ENCODE measurements around the gene ST3GAL3.

Gene ST3GAL3

GRCh38 chr1:43930168-43930948 is 223.0 kb downstream of the ST3GAL3 start:
- DNase-seq, result no peak

DNA sequence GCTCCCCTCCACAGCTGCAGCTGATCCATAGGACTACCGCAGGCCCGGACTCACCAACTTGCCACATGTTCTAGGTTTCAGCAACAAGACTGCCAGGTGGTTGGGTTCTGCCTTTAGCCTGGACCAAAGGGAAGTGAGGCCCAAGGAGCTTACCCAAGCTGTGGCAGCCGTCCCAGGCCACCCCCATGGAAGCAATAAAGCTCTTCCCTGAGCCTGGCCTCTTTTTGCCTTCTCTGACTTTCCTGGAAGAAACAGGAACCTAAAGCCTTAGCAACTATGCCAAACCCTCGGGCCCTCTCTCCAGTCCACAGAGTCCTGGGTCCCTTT is 223.6 kb downstream of the ST3GAL3 start:
- DNase-seq, result no peak

DNA sequence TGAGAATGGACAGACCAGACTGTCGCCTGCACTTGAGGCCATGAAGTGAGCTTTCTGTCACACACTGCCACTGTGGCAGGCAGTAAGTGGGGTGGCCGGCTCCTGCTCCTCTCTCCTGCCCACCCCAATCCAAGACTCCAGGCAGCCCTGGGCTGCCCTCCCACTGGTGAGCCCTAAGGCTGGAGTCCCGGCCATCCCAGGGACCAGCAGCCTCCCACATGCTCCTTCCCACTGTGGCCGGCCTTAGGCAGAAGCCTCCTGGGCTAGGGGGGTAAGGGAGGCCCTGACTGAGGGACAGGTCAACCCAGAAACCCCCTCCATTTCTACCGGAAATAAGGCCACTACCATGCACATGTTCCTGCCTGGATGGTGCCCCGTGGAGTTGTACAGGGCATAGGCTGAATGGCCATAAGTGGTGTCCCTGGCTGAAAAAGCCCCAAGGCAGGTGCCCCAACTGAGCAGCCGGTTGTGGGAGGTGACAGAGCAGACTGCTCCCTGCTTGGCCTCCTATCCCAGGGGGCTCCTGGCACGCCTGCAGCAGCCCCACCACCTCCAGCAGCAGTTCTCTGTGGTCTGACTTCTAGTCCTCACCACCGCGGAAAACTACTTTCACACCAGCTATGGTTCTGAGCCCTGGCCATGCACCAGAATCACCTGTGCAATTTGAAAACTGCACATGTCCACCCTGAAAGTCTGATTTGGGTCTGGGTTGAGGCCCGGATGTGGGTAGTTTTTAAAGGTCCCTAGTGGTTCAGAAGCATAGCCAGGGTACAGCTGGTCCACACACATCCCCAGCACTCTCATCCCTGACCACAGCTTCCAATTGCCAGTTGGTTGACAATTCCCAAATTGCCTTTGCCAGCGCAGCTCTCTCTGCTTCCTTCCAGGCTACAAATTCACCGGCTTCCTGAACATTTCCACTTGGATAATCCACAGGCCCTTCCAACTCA is 224.7 kb downstream of the ST3GAL3 start:
- DNase-seq, result no peak

- no peak for DNase-seq
Measured at GRCh38 chr1:43932786-43933385, 225.6 kb downstream of the ST3GAL3 start.

DNA sequence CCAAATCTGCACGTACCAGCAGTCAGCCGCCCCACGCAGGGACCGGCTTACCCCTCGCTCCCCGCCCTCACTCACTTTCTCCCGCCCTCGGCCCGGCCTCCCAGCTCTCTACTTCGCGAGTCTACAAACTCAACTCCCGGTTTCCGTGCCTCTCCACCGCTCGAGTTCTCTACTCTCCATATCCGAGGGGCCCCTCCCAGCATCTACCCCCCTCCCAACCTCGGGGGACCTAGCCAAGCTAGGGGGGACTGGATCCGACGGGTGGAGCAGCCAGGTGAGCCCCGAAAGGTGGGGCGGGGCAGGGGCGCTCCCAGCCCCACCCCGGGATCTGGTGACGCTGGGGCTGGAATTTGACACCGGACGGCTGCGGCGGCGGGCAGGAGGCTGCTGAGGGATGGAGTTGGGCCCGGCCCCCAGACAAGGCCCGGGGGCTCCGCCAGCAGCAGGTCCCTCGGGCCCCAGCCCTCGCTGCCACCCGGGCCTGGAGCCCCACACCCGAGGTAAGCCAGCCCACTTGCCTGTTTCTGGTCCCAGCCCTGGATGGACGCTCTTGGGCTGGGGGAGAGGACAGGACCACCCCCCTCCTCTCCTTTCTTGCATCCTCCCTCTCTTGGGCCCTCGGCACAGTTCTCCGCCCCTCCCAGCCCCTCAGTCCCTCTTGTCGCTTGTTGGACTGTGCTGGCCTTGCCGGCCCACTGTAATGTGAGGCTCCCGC is 226.2 kb downstream of the ST3GAL3 start, which contains the start of gene ARTN:
ARTN (plus strand) TSS at position 416 of the 715 bp plus-strand sequence. CDS start 1,856 bp downstream, outside the sequence.
- no peak for DNase-seq

DNA sequence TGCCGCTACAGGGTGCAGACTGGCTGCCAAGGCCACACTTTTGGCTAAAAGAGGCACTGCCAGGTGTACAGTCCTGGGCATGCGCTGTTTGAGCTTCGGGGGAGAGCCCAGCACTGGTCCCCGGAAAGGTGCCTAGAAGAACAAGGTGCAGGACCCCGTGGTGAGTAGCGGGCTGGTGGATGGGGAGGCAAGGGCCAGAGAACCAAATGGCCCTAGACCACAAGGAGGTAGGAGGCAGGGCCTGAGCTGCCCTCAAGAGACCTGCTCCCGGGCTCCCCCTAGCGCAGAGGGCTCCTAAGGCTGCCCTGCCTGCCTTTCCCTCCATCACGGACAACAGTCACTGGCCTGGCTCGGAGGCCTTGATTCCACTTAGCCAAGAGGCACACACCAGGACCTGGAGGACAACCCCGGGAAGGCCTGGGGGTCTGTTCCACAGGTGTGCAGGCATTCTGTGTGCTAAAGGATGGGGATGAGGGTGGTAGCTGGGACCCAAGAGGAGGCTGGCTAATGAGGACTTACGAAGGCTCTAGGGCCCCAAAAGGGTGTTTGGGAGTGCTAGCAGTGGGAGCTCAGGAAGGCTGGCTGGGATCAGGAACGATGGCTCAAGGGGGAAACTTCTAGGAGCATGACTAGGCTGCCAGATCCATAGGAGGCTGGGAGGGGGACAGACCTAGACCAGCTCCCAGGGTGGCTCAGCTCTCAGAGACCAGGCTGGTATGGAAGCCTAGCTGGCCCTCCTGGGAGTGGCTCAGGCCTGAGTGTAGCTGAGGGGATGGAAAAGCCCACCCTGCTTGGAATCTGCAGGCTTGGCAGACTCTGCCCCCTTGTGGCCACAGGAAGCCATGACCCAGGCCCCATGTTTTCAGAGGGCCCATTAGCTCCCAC is 227.0 kb downstream of the ST3GAL3 start:
- DNase-seq, result peak; percentile 16

DNA sequence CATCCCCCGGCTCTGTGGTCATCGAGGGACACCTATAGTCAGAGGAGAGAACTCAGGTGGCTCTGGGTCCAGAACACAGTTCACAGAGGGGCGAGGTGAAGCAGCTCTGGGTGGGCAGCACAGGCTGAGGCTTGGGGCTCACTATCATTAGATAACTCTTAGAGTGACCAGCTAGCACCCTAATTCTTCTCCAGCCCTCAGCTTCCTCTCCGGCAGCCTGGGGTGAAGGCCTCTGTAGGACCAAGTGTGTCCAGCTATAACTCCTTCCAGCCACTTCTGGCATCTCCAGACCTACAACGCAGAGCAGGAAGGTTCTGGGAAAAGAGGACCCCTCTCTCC is 227.6 kb downstream of the ST3GAL3 start:
- no peak for DNase-seq

- DNase-seq, result no peak
Measured at GRCh38 chr1:43935711-43936427, 228.5 kb downstream of the ST3GAL3 start.

GRCh38 chr1:43936431-43937151 is 229.3 kb downstream of the ST3GAL3 start:
- no peak for DNase-seq

DNA sequence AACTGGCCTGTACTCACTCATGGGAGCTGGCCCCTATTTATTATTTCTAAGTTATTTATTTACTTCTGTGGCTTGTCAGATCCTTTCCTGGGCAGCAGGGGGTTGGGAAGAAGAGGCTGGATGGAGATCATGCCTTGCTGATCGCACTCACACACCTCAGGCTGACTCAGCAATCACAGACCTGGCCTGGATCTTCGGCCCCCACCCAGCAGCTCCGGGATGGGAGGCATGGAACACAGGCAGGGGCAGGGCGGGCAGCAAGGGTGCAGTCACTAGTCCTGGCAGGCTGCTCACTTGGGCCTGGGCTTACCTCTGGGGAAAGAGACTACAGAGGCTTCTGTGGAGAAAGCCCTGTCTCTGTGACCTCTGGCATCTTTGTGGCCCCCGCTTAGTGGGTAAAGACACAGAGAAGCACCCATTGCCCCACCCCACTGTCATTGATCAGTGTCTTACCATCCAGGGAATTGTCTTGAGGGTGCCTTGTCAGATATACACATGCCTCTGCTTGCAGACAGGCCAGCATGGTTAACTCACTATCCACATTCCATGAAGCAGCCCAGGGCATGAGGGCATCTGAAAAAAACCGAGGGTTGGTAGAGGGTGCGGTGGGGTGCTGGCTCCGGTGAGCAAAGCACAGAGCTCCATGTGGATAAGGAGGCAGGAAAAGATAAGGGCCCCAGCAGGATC is 230.0 kb downstream of the ST3GAL3 start:
- no peak for DNase-seq

- no peak for DNase-seq
Measured at GRCh38 chr1:43938383-43938782, 231.0 kb downstream of the ST3GAL3 start.

GRCh38 chr1:43938892-43939587 is 231.7 kb downstream of the ST3GAL3 start:
- DNase-seq, result no peak

- no peak for DNase-seq
Measured at GRCh38 chr1:43942411-43942810, 235.1 kb downstream of the ST3GAL3 start.

GRCh38 chr1:43944860-43945259 is 237.5 kb downstream of the ST3GAL3 start:
- DNase-seq, result no peak

- DNase-seq, result no peak
Measured at GRCh38 chr1:43945674-43946235, 238.4 kb downstream of the ST3GAL3 start.

DNA sequence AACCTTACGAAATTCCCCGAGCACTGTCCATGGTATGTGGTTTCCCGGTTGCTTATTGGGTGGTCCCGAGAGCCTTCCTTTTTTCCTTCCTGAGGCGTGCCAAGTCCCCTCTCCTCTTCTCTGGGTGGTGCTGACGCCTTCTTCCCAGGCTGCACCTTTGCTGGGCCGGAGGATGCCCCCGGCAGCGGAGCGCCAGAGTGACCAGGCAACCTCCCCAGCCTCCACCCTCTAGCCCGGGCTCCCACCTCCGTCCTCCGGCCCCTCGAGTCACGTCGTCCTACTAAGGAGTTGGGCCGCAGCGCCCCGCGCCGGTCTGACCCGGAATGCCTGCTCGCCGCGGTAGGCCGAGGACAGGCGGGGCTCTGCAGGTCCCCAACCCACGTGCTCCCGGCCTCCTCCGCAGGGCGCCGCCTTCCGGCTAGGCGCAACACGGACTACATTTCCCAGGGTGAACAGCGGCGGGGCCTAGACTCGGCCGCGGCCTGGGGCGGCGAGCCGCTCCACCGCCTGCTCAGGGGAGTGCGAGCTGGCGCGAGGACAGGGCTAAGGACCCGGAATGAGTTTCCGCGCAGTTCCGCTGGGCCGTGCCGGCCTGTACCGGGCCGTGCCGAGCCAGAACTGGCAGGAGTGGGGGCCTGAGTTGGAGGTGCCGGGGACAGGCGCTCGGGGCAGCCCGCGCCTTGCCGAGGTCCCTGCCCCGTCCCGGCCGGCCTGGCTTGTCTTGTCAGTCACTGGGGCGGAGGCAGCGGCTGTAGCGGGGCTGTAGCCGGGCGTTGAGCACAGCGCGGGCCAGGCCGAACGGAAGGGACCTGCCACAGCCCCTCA is 239.1 kb downstream of the ST3GAL3 start, which contains the start of gene IPO13:
IPO13 (plus strand) TSS at position 715 of the 825 bp plus-strand sequence. CDS start 651 bp downstream, outside the sequence.
- peak; percentile 94 for DNase-seq

DNA sequence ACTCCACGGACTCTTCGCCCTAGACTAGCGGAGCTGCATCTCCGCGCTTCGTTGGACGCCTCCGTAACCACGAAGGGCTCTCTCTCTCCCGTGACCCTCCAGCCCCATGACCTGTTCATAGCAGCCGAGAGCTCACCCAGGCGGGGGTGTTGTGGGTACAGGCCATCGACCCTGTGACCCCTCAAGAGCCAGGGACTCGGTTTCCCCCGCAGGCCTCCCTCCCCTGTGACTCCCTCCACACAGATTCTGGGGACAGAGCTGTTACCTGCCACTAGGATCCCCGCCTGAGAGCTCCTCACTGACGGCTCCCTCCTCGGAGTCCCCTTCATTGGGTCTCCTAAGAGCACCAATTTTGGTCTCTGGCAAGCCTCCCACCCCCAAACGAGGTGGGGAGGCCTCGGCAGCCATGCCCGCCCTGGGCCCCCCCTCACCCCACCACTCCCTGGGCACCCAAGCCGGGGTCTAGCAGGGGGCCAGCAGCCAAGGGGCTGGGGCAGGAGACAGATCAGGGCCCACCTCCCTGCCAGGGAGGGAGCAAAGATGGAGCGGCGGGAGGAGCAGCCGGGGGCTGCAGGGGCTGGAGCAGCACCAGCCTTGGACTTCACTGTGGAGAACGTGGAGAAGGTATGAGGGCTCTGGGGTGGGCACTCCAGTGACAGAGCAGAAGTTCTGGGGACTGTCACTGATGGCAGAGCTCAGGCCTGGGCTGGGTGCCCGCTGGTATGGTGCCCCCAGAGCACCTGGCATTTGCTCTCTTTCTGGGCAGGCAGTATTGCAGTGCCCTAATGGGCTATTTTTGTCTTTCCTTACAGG is 239.9 kb downstream of the ST3GAL3 start:
- no peak for DNase-seq

Data from NK-92 treated with Interleukin-12 subunit alpha and Interleukin-12 subunit beta, amount 100 ng/mL, for 24 hours (cell line).